HepG2 (cell line): Measurements from ENCODE around the gene NBR1. TPM values are rescaled to one million over a fixed set of nuclear protein-coding genes. Genes with fewer than 3 reads are reported as not detected.

ENCODE experiments used
- BATF2 ChIP-seq: sonication (generic); formaldehyde crosslinking; IDR thresholded peaks from 2 replicates; pipeline ENCODE4 v1.8.0; 2022; ENCODE audit warnings: mild to moderate bottlenecking, missing genetic modification reagents, moderate library complexity
- BRCA1 ChIP-seq: sonication (generic); formaldehyde crosslinking; IDR thresholded peaks from 2 replicates; pipeline ENCODE4 v1.4.0; 2020; ENCODE audit warnings: missing genetic modification reagents
- CBFB ChIP-seq: sonication (generic); formaldehyde crosslinking; IDR thresholded peaks from 2 replicates; pipeline ENCODE4 v1.4.0; 2020; ENCODE audit warnings: missing genetic modification reagents
- CBX5 ChIP-seq: sonication (generic); formaldehyde crosslinking; IDR thresholded peaks from 2 replicates; pipeline ENCODE4 v1.4.0; 2020; ENCODE audit warnings: missing genetic modification reagents, borderline replicate concordance
- CENPT ChIP-seq: sonication (generic); formaldehyde crosslinking; IDR thresholded peaks from 2 replicates; pipeline ENCODE4 v1.8.0; 2022; ENCODE audit warnings: low read depth, mild to moderate bottlenecking, moderate library complexity, missing genetic modification reagents
- FOXP1 ChIP-seq, 2 experiments: fragments of 450-650 bp in 1 of 2; IDR thresholded peaks; 2 replicates each; pipeline ENCODE4 v1.6.1; 2017 to 2018; ENCODE audit warnings: antibody characterized with exemption in 1 of 2
- GLI4 ChIP-seq: sonication (generic); formaldehyde crosslinking; IDR thresholded peaks from 2 replicates; pipeline ENCODE4 v1.5.1; 2020; ENCODE audit warnings: missing genetic modification reagents, mild to moderate bottlenecking, moderate library complexity, borderline replicate concordance
- GPBP1L1 ChIP-seq: sonication (generic); formaldehyde crosslinking; IDR thresholded peaks from 2 replicates; pipeline ENCODE4 v1.5.0; 2020; ENCODE audit warnings: mild to moderate bottlenecking, missing genetic modification reagents
- NFRKB ChIP-seq: fragments of 450-650 bp; IDR thresholded peaks from 2 replicates; pipeline ENCODE4 v1.6.1; 2017
- NR1H2 ChIP-seq: sonication (generic); formaldehyde crosslinking; IDR thresholded peaks from 2 replicates; pipeline ENCODE4 v1.8.1; 2022; ENCODE audit warnings: low read depth, missing genetic modification reagents, borderline replicate concordance
- PPARG ChIP-seq: conservative IDR thresholded peaks from 2 replicates; pipeline ENCODE4 v1.6.1; 2016; ENCODE audit warnings: missing biosample characterization, missing genetic modification reagents
- PRMT3 ChIP-seq: sonication (generic); formaldehyde crosslinking; IDR thresholded peaks from 2 replicates; pipeline ENCODE4 v1.8.1; 2022; ENCODE audit warnings: low read depth, mild to moderate bottlenecking, moderate library complexity, missing genetic modification reagents, borderline replicate concordance
- RAD51 ChIP-seq: fragments of 450-650 bp; IDR thresholded peaks from 2 replicates; pipeline ENCODE4 v1.6.1; 2016; ENCODE audit warnings: borderline replicate concordance
- RFXAP ChIP-seq: sonication (generic); formaldehyde crosslinking; IDR thresholded peaks from 2 replicates; pipeline ENCODE4 v1.4.0; 2020; ENCODE audit warnings: missing genetic modification reagents, borderline replicate concordance
- THAP11 ChIP-seq: IDR thresholded peaks from 2 replicates; pipeline ENCODE4 v1.6.1; 2016; ENCODE audit warnings: missing biosample characterization, missing genetic modification reagents
- ZBTB34 ChIP-seq: sonication (generic); formaldehyde crosslinking; IDR thresholded peaks from 2 replicates; pipeline ENCODE4 v1.8.0; 2022; ENCODE audit warnings: mild to moderate bottlenecking, missing genetic modification reagents
- ZNF20 ChIP-seq: sonication (generic); formaldehyde crosslinking; IDR thresholded peaks from 2 replicates; pipeline ENCODE4 v1.4.0; 2020; ENCODE audit warnings: mild to moderate bottlenecking, moderate library complexity, missing genetic modification reagents
- ZNF260 ChIP-seq: sonication (generic); formaldehyde crosslinking; IDR thresholded peaks from 2 replicates; pipeline ENCODE4 v1.4.0; 2020; ENCODE audit warnings: missing genetic modification reagents, low read depth, mild to moderate bottlenecking, borderline replicate concordance
- ZNF563 ChIP-seq: sonication (generic); formaldehyde crosslinking; IDR thresholded peaks from 2 replicates; pipeline ENCODE4 v1.8.0; 2022; ENCODE audit warnings: mild to moderate bottlenecking, moderate library complexity, missing genetic modification reagents
- ZNF564 ChIP-seq: sonication (generic); formaldehyde crosslinking; IDR thresholded peaks from 2 replicates; pipeline ENCODE4 v1.8.1; 2023; ENCODE audit warnings: mild to moderate bottlenecking, missing genetic modification reagents
- ZNF567 ChIP-seq: sonication (generic); formaldehyde crosslinking; IDR thresholded peaks from 2 replicates; pipeline ENCODE4 v1.8.1; 2023; ENCODE audit warnings: mild to moderate bottlenecking, missing genetic modification reagents, borderline replicate concordance
- ZNF724P ChIP-seq: sonication (generic); formaldehyde crosslinking; IDR thresholded peaks from 2 replicates; pipeline ENCODE4 v1.8.0; 2022; ENCODE audit warnings: missing genetic modification reagents, borderline replicate concordance
- ZNF781 ChIP-seq: sonication (generic); formaldehyde crosslinking; IDR thresholded peaks from 2 replicates; pipeline ENCODE4 v1.5.1; 2020; ENCODE audit warnings: borderline replicate concordance, mild to moderate bottlenecking, missing genetic modification reagents; ENCODE audit errors: not compliant biosample characterization
- ZNF841 ChIP-seq: sonication (generic); formaldehyde crosslinking; IDR thresholded peaks from 2 replicates; pipeline ENCODE4 v1.8.1; 2023; ENCODE audit warnings: missing genetic modification reagents, borderline replicate concordance
- polyA plus RNA-seq, 8 experiments: library from polyadenylated mRNA; depleted of rRNA in 3 of 8; stranded (reverse) in 7 of 8; unstranded in 1 of 8; fragments of >200 nt; fragmentation: Illumina TruSeq in 4 of 8; extraction: Trizol in 4 of 8; gene quantifications; 2 replicates each; pipeline versions ENCODE4 v1.2.1 to v1.2.3, GENCODE V29; 2011 to 2016; ENCODE audit warnings: low read depth in 4 of 8, missing spikeins in 1 of 8, mixed read lengths in 1 of 8; ENCODE audit not compliant: insufficient read depth in 1 of 8
- total RNA-seq, 5 experiments: library from RNA; depleted of rRNA; stranded (reverse); fragments of >200 nt; fragmentation: Illumina TruSeq; extraction: Trizol; gene quantifications; 2 replicates each; pipeline ENCODE4 v1.2.3, GENCODE V29; 2016; ENCODE audit warnings: low read depth in 1 of 5
- TF ChIP-seq, protein P1 (sequence below): sonication (generic); formaldehyde crosslinking; IDR thresholded peaks from 2 replicates; pipeline ENCODE4 v1.5.0; 2020; ENCODE audit warnings: missing genetic modification reagents
- TF ChIP-seq, protein P2 (sequence below): sonication (generic); formaldehyde crosslinking; IDR thresholded peaks from 2 replicates; pipeline ENCODE4 v1.4.0; 2020; ENCODE audit warnings: missing genetic modification reagents; ENCODE audit errors: not compliant biosample characterization

Gene NBR1
- total and polyA plus RNA-seq, 2 of the 13 experiments (the other 11 are each of a cell fraction or from before 2014, with no cell fraction given): 51.7 to 121 TPM

GRCh38 chr17:43169561-43170139 is 1.4 kb upstream of the NBR1 start (continued):
- no peak for TF ChIP-seq ZBTB34 (CRISPR knock-in tag)
- TF ChIP-seq NFRKB: no peak
- TF ChIP-seq, protein P1, sequence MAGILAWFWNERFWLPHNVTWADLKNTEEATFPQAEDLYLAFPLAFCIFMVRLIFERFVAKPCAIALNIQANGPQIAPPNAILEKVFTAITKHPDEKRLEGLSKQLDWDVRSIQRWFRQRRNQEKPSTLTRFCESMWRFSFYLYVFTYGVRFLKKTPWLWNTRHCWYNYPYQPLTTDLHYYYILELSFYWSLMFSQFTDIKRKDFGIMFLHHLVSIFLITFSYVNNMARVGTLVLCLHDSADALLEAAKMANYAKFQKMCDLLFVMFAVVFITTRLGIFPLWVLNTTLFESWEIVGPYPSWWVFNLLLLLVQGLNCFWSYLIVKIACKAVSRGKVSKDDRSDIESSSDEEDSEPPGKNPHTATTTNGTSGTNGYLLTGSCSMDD (CRISPR knock-in tag): no peak
- 0 out of 2 replicates have a peak, but pooled peaks have one; percentile 83 for TF ChIP-seq ZNF567 (CRISPR knock-in tag)
- TF ChIP-seq ZNF20 (CRISPR knock-in tag): no peak
- no peak for TF ChIP-seq ZNF781 (CRISPR knock-in tag)
- TF ChIP-seq ZNF563 (CRISPR knock-in tag): no peak
- no peak for TF ChIP-seq GLI4 (CRISPR knock-in tag)
- no peak for TF ChIP-seq ZNF841 (CRISPR knock-in tag)
- 0 out of 2 replicates have a peak, but pooled peaks have one; percentile 64 for TF ChIP-seq ZNF724P
- TF ChIP-seq BATF2 (CRISPR knock-in tag): no peak
- no peak for TF ChIP-seq CBX5 (CRISPR knock-in tag)
- TF ChIP-seq ZNF260 (CRISPR knock-in tag): no peak
- TF ChIP-seq THAP11: no peak
- no peak for TF ChIP-seq GPBP1L1 (CRISPR knock-in tag)
- TF ChIP-seq PPARG: no peak; the same call in 1 of the 2 replicates
- no peak for TF ChIP-seq RAD51
- TF ChIP-seq PRMT3: no peak
- TF ChIP-seq NR1H2 (CRISPR knock-in tag): peak; percentile 90; the same call in 1 of the 2 replicates
- no peak for TF ChIP-seq CENPT (CRISPR knock-in tag)
- TF ChIP-seq RFXAP (CRISPR knock-in tag): no peak
- no peak; the same call in 1 of the 2 replicates for TF ChIP-seq ZNF564 (CRISPR knock-in tag)
- TF ChIP-seq, protein P2, sequence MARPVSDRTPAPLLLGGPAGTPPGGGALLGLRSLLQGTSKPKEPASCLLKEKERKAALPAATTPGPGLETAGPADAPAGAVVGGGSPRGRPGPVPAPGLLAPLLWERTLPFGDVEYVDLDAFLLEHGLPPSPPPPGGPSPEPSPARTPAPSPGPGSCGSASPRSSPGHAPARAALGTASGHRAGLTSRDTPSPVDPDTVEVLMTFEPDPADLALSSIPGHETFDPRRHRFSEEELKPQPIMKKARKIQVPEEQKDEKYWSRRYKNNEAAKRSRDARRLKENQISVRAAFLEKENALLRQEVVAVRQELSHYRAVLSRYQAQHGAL (CRISPR knock-in tag): no peak
- TF ChIP-seq FOXP1 (IDR thresholded peaks at IDR 0.05): no peak
- TF ChIP-seq FOXP1 (CRISPR knock-in tag; IDR thresholded peaks at IDR 0.05): peak; percentile 69; the same call in 1 of the 2 replicates
- TF ChIP-seq BRCA1 (CRISPR knock-in tag): peak; percentile 8; the same call in 1 of the 2 replicates
- TF ChIP-seq CBFB: peak; percentile 43; the same call in 1 of the 2 replicates
